IMR-90 (cell line): ENCODE results near the gene XYLB.

Source experiments
- BHLHE40 ChIP-seq: fragments of 150-350 bp; IDR thresholded peaks from 2 replicates; pipeline ENCODE4 v1.6.1; 2016; ENCODE audit warnings: mild to moderate bottlenecking, low read depth, low read length
- CTCF ChIP-seq: conservative IDR thresholded peaks from 2 replicates; pipeline ENCODE4 v1.5.1; 2012; ENCODE audit warnings: mild to moderate bottlenecking, low read depth, low read length, improper control_type of control experiment
- ELK1 ChIP-seq: fragments of 150-350 bp; IDR thresholded peaks from 2 replicates; pipeline ENCODE4 v1.6.1; 2016; ENCODE audit warnings: low read depth, mild to moderate bottlenecking, low read length, moderate library complexity, borderline replicate concordance
- FOS ChIP-seq: fragments of 150-350 bp; IDR thresholded peaks from 2 replicates; pipeline ENCODE4 v1.6.1; 2016; ENCODE audit warnings: low read depth, low read length
- MAFK ChIP-seq: IDR thresholded peaks from 2 replicates; pipeline ENCODE4 v1.6.1; 2012; ENCODE audit warnings: low read depth, low read length, improper control_type of control experiment
- MAZ ChIP-seq: IDR thresholded peaks from 2 replicates; pipeline ENCODE4 v1.6.1; 2012; ENCODE audit warnings: low read depth, mild to moderate bottlenecking, low read length, improper control_type of control experiment, moderate library complexity, borderline replicate concordance
- POLR2A ChIP-seq: IDR thresholded peaks from 2 replicates; pipeline ENCODE4 v1.6.1; 2012; ENCODE audit warnings: mild to moderate bottlenecking, low read depth, low read length
- RCOR1 ChIP-seq: IDR thresholded peaks from 2 replicates; pipeline ENCODE4 v1.6.1; 2012; ENCODE audit warnings: mild to moderate bottlenecking, low read length, improper control_type of control experiment; ENCODE audit not compliant: insufficient replicate concordance
- SMC3 ChIP-seq: fragments of 150-350 bp; IDR thresholded peaks from 2 replicates; pipeline ENCODE4 v1.6.1; 2016; ENCODE audit warnings: low read depth, mild to moderate bottlenecking, antibody characterized with exemption, low read length, moderate library complexity

- no peak for TF ChIP-seq POLR2A
- TF ChIP-seq RCOR1: no peak
- TF ChIP-seq CTCF: no peak
- no peak for TF ChIP-seq FOS
- TF ChIP-seq SMC3: no peak
- TF ChIP-seq ELK1: no peak
- no peak for TF ChIP-seq BHLHE40
- no peak for TF ChIP-seq MAZ
- no peak for TF ChIP-seq MAFK
Measured at GRCh38 chr3:38365469-38366062, 19.0 kb downstream of the XYLB start.
